ENCODE results near the gene DDX27.
"Not testable (repeated sequence)": the region's sequence is repeated elsewhere in the genome, so short reads cannot be mapped to it uniquely, and the experiment has no call there.

Gene DDX27

DNA sequence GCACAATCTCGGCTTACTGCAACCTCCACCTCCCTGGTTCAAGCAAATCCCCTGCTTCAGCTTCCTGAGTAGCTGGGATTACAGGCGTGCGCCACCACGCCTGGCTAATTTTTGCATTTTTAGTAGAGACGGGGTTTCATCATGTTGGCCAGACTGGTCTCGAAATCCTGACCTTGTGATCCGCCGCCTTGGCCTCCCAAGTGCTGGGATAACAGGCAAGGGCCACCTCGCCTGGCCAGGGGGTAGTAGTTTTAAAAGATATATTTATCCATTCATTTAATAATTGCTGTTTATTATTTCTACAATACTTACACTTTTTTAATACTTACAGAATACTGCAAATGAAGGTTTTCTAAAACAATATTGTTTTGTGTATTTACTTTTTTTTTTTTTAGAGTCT is 15.5 kb upstream of the DDX27 start:
- DNase-seq, result no peak

DNA sequence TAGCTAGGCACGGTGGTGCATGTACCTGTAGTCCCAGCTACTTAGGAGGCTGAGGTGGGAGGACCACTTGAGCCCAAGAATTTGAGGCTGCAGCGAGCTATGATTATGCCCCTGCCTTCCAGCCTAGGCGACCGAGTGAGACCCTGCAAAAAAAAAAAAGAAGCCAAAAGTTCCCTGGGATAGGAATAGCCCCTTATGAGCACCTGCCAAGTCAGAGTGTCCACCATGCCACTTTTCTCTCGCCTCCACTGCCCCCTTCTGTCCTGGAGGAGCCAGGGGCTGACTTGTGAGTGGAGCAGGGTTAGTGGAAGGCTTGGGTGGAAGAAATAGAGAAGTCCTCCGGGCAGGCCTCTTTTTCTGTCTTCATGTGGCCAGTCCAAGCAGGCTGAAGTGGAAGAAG is 12.1 kb upstream of the DDX27 start:
- DNase-seq, result no peak

DNA sequence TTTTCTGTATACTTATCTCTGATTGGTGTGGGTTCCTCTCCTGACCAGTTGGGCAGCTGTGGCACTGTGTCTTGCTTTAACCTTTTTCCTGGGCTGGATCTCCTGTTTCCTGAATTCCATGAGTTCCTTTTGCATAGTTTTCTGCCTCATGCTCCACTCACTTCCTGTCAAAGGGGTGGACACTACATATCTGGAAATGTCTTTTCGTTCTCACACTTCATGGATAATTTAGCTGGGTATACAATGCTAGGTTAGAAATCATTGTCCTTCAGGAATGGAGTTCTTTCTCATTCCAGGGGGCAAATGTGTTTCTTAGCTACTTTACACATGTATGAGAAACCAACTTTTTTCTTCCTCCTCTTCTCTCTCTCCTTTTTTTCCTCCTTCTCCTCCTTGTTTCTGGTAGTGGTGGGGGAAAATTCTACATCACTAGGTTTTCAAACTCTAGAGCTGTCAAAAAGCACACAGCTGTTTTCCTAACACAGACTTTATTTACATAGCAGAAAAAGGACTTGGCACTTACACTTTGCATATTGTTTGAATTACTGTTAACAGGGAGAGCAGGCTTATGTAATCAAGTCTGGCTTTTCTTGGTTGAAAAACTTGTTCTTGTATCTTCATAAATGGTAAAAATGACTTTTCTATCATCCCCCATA is 9.0 kb upstream of the DDX27 start:
- no peak for DNase-seq

DNA sequence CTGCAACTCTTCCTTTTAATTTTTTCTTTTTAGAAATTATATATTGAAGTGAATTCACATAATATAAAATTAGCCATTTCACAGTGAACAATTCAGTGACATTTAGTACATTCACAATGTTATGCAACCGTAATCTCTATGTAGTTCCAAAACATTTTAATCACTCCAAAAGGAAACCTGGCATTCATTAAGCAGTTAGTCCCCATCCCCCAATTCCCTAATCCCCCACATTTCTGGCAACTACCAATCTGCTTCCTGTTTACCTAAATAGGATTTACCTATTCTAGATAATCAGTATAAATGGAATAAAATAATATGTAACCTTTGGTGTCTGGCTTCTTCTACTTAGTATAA is 8.5 kb upstream of the DDX27 start:
- no peak for DNase-seq

DNA sequence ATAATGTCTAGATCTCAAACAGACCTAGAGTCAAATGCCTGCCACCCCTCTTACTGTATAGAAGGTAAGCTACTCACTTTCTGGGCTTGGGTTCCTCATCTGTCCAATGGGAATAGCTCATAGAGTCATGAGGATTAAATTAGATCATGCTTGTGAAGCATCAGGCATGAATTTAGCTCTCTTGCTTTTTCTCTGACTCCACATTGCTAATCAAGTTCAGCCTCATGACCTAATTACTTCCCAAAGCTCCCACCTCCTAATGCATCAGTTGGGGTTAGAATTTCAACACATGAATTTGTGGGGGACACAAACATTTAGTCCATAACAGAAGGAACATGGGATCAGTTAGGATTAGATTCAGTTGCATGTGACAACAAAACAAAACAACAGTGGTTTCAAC is 4.6 kb upstream of the DDX27 start:
- DNase-seq, result no peak

DNA sequence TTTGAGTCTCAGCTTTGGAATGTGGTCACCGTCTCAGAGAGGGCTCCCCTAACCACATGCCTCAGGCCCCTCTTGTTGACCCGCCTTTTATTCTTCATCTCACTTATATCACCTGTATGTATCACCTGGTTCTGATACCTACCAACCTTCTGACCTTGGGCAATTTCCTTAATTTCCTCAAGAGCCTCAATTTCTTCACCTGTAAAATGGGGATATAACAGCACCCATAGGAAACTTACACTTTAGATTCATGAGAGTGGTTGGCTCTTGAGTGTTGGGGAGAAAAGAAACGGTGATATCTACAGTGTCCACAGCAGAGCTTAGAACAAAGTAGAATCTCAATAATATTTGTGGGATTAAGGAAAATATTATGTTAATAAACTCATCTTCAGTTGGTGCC is 4.0 kb upstream of the DDX27 start:
- DNase-seq, result no peak

DNA sequence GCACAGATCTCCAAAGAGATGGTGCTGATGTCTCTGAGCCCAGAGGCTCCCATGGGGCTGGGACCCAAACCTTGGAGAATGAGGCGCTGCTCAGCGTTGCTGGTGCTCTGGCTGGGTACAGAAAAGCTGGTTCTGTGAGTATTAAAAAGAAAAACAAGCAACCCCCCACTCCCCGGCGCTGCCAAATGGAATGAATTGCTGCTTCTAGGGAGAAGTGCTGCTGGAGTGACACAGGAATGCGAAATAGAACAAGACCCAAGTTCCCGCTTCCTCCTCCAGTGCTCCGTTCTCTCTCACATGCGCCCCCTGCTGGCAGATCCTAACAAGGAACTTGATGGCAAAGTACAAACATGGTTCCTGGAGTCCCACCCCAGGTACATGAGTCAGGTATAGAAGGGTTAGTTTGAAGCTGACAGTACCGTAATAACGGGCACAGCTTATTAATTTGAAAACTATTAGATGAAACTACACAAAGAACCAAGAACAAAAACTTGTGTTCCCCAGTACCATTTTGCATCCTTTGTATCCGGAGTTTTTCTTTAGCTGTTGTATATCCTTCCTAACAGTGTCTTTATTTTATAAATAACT is 2.1 kb upstream of the DDX27 start:
- DNase-seq, result peak; percentile 97

DNA sequence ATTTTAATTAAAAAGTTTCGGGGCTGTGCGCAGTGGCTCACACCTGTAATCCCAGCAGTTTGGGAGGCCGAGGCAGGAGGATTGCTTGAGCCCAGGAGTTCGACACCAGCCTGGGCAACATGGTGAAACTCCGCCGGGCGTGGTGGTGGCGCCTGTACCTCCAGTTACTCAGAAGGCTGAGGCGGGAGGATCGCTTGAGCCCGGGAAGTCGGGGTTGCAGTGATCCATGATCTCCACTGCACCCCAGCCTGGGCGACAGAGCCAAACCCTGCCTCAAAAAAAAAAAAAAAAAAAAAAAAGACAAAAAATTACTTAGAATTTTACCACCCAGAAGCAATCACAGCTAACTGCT is 501 bp upstream of the DDX27 start:
- DNase-seq, result not testable (repeated sequence)

DNA sequence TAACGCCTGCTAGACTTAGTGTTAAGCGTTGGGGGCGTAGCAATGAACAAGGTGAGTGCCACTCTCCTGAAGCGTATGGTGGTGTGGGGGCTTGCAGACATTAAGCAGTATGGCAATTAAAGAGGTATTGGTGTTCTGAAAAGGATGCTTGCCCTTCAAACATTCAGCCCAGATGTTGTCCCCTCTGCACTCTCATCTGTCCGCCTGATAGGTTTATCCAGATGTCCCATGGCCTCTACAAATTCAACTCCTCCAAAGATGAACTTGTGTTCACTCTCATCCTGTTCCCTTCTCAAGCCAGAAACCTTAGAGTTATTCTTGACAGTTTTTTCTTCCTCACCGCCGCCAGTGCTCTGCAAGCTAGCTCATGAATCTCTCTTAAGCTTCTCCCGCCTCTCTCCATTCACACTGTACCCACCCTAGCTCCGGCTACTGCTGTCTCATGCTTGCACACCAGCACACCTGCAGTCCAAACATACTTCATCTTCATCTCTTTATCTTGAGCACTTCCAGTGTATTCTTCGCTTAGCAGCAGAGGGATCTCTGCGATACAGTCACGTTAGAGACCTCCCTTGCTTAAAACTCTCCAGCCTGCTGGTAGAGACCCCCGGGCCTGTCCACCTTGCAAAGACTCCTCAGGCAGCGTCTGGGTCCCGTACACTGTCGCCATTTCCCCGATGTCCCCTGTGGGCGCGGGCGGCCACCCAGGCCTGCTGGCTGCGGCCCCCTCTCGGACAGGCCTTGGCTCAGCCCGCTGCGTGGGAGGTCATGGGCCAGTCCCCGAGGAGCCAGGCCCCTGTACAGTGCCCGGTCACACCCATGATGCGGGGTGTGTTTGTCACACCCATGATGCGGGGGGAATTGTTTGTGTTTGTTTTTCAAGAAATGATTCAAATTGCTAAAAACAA is 962 bp downstream of the DDX27 start:
- no peak for DNase-seq

DNA sequence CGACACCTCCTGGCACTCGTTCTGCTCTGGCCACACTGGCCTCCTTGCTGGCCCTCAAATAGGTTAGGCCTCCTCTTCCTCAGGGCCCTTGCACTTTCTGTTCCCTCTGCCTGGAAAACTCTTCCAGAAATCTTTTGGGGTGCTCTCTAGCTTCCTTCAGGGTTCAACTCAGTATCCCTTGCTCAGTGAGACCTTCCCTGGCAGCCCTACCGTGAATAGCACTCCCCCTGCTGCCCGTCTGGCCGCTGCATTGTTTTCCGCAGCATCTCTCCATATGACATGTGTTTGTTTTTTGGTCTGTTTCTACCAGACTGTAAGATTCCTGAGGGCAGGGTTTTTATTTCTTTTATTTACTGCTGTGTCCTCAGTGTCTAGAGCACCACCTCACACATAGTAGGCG is 6.7 kb downstream of the DDX27 start:
- no peak for DNase-seq

DNA sequence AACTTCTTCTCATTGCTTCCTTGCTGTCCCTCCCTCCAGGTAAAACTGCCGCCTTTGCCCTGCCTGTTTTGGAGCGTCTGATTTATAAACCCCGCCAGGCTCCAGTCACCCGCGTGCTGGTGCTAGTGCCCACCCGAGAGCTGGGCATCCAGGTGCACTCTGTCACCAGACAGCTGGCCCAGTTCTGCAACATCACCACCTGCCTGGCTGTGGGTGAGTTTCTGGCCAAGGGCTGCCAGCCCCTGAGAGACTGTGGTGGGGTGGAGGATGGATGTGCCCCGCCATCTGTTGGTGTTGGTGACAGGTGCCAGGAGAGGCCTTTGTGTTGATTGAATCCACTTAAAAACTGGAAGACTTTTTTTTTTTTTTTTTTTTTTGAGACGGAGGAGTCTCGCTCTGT is 9.5 kb downstream of the DDX27 start:
- no peak for DNase-seq

DNA sequence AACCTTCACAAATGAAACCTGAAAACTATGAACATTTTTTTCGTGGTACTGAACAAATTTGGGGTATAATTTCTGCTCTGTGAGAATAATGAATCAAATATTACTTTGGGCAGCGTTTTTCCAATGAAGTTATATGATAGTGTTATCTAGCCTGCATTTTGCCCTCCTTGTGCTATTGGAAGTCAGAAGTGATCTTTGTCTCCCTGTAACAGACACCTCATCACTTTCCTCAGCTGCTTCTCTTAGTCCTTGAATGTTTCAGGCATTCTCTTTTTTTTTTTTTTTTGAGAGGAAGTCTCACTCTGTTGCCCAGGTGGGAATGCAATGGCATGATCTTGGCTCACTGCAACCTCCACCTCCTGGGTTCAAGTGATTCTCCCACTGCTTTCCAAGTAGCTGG is 10.2 kb downstream of the DDX27 start:
- DNase-seq, result no peak

DNA sequence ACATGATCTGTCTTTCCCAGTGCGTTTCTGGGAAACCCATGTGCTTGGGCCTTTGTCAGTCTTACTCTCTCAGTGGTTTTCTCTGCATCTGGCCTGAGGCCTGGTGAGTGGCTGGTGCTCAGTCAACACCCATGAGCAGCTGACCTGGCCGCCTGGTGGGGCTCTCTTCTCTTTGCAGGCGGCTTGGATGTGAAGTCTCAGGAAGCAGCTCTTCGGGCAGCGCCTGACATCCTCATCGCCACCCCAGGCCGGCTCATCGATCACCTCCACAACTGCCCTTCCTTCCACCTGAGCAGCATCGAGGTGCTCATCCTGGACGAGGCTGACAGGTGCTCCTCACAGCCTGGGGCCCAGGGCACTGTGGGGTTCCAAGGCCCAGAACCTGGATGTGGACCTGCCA is 10.8 kb downstream of the DDX27 start:
- no peak for DNase-seq

DNA sequence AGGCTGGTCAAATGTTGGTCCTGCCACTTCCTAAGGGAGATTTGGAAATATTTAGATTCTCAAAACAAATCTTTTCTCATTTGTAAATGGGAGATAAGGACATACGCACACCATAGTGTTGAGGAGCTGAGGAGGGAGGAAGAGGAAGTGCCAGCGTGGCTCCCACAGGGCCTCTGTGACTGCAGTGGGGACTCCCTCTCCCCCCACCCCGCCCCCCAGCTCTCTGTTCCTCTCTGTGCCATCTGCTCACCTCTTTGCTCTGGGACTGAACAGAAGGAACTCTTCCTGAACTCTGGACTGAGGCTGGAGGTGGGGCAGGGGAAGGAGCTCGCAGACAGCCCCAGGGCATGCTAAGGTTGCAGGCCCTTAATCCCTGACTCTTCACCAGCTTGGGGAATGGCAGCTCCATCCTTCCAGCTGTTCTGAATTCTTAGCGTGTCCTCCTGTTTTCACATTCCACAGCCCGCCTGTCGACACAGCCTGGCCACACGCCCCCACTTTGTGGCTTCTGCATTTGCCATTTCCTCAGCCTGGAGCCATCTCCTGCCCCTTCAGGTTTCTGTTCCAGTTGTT is 11.4 kb downstream of the DDX27 start:
- no peak for DNase-seq

DNA sequence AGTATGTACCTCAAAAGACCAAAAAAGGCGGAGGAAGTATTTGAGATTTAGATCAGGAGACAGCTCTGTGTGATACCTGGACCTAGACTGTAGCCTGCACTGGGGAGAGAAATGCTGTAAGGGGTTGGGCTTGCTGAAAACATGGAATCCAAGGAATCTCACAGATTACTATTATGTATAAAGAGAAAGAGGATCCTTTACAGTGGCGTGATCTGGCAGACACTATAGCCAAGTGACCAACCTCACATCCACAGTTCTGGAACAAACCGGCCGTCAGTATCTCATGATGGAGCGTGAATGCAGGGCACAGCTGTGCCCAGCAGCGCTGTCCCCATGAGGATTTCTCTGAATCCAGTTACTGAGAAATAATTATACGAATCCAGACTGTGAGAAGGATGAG is 12.3 kb downstream of the DDX27 start:
- no peak for DNase-seq

DNA sequence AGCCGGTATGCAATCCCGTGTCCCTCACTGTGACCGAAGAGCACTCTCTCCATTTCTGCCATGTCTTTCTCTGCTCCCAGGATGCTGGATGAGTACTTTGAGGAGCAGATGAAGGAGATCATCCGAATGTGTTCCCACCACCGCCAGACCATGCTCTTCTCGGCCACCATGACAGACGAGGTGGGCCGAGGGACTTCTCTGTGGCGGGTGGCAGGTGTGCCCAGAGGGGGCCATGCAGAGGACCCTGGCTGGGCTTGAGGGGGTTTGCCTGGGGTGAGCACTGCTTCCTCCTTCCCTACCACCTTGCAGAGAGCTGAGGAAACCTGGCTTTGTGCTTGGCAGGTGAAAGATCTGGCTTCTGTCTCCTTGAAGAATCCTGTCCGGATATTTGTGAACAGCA is 14.0 kb downstream of the DDX27 start:
- DNase-seq, result no peak

DNA sequence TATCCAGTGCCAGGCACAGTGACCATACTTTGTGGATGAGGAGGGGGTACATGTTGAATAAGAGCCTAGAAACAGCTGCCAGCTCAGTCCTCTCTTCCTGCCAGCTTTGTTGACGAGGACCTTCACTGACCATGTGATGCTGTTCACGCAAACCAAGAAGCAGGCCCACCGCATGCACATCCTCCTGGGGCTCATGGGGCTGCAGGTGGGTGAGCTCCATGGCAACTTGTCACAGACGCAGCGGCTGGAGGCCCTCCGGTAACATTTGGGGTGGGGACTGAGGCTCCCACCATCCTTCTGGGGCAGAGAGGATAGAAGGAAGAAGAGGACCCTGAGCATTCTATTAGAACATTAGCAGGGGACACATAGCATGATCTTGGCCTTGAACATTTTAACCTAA is 15.6 kb downstream of the DDX27 start:
- no peak for DNase-seq

DNA sequence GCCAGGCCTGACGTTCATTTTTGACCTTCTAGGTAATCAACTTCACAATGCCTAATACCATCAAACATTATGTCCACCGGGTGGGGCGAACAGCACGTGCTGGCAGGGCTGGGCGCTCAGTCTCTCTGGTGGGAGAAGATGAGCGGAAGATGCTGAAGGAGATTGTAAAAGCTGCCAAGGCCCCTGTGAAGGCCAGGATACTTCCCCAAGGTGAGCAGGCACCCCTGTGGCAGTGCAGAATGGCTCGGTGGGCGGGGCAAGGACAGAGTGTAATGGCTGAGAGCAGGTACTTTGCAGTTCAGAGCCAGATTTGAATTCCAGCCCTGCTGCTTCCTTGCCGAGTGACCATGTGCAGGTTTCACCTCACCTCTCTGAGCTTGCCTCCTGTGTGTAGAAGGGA is 17.1 kb downstream of the DDX27 start:
- DNase-seq, result no peak

DNA sequence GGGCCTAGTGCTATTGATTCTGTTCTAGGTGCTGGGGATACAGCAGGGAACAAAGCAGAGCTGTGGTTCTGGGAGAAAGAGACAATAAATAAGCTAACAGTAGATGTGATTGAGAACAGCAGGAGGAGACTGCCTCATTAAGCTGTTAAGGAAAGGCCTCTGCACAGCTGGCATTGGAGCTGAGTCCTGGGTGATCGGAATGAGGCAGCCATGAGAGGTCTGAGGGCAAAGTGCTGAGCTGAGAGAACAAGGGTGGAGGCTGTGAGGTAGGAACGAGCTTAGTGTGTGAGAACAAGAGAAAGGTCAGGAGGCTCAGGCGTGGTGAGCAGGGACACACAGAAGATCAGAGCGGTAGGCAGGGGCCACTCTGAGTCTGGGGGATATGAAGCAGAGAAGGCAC is 18.3 kb downstream of the DDX27 start:
- no peak for DNase-seq

DNA sequence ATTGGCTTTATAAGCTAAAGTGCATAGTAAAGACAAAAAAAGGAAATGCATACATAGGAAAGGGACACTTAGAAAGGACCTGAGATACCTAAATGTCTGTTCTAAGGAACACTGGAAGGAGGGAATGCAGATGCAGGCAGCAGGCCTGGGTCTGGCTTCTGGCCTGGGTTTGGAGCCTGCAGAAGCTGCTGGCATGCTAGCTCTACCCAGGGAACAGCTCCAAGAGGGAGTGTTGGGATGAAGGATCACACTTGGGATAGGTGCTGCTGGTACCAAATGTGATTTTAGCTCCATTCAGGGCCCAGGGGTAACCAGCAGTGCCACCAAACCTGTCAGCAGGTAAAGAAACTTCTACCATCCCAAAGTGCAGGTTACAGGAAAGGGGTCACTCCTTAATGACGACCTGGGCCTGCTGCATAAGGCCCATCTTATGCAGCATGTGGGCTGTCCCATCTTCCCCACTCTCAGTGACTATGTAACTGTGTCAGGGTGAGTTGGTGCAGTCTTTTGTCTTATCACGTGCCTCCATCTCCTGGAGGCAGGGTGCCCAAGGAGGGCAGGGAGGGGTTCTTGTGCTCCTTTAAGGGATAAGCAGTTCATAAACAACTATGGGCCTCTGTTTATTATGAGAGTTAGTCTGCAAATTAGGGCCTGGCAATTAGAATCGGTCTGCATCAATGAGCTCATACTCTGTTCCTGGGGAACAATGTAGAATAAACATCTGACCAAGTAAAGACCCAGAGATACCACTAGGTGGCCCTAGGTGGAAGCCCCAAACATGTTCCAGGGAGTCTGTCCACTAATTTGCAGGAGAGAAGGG is 26.9 kb downstream of the DDX27 start:
- peak; percentile 24 for DNase-seq

DNA sequence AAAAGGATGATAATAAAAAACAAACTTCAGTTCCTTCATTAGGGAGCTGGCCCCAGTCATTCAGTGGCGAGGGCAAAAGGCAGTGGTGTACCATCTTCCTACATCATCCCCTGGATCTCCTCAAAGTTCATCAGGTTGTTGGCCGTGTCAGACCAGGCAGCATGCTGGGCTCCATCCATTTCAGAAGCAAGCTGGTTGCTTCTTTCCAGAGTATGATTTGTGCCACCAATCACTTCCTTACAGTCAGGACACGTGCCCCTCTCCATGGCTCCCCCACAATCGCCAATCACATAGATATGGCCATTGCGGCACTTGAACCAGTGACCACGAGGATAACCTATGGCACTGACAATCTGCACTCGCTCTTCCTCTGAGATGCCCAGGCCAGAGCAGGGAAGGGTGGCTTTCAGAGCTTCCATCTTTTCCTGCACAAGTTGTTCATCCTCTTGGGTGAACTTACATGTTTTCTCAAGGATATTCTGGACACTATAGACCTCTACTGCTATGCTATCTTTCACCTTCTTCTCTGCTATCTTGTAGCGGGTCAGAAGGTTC is 28.0 kb downstream of the DDX27 start:
- no peak for DNase-seq

DNA sequence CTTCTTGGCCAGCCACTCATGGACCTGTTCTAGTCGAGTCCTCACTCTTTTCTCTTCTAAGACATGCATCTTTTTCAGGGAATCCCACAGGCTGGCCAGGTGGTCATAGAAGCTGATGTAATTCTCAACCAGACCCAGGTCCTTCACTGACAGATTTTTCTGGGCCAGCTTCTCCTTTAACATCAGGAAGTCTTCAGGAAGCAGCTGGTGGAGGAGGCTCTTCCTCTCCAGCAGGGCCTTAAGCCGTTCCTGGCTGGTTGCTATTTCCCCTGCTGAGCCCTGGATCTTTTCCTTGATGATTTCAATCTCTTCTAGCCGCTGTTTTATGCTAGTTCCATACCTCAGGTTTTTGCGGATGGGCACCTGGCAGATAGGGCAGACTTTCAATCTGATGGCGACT is 28.6 kb downstream of the DDX27 start:
- DNase-seq, result no peak

DNA sequence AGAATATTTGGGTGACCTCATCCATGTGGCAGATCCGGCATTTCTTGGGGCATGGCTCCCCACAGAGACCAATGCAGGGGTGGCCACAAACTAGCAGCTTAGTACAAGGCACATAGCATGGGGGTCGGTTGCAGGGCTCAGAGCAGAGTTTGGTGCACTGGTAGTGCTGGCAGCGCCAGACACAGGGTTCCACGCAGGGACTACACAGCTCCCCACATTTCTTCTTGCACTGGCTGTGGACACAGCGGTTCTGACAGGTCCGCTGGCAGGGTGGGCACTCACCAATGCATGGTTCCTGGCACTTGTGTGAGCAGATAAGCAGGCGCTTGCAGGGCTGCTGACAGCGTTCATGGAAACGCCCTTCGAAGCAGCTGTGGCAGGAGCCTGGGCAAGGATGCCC is 29.1 kb downstream of the DDX27 start:
- no peak for DNase-seq
